SH-SY5Y (cell line): ENCODE results near the gene FGF1.

ENCODE experiments used
- GATA2 ChIP-seq: IDR thresholded peaks from 2 replicates; pipeline ENCODE4 v1.6.1; 2011; ENCODE audit warnings: mild to moderate bottlenecking, low read depth, low read length
- GATA3 ChIP-seq: IDR thresholded peaks from 2 replicates; pipeline ENCODE4 v1.6.1; 2011; ENCODE audit warnings: low read depth, mild to moderate bottlenecking, low read length, moderate library complexity

GRCh38 chr5:142639455-142639854, 46.4 kb downstream of the FGF1 start:
- TF ChIP-seq GATA2 (no peak), GATA3 (no peak)
